ENCODE measurements around the gene NTM.

DNA sequence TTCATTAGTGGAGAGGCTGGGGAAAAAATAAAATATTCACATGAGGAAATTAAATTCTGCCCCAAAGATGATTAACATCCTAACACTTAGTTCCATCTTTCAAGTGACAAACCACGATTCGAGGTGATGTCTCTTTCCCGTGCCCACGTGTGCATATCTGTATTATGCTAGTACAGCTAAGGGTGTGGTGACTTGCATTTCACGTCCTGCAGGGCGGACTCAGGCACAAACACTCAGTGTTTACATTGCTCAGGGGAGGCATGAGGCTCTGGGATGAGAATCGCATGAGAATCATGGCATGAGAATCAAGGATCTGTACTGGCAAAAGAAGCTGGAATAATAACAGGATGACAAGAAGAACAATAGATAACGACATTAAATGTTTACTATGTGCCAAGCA, 179.4 kb downstream of the NTM start:
- TF ChIP-seq, protein P1, sequence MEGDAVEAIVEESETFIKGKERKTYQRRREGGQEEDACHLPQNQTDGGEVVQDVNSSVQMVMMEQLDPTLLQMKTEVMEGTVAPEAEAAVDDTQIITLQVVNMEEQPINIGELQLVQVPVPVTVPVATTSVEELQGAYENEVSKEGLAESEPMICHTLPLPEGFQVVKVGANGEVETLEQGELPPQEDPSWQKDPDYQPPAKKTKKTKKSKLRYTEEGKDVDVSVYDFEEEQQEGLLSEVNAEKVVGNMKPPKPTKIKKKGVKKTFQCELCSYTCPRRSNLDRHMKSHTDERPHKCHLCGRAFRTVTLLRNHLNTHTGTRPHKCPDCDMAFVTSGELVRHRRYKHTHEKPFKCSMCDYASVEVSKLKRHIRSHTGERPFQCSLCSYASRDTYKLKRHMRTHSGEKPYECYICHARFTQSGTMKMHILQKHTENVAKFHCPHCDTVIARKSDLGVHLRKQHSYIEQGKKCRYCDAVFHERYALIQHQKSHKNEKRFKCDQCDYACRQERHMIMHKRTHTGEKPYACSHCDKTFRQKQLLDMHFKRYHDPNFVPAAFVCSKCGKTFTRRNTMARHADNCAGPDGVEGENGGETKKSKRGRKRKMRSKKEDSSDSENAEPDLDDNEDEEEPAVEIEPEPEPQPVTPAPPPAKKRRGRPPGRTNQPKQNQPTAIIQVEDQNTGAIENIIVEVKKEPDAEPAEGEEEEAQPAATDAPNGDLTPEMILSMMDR (IDR thresholded peaks at IDR 0.05; ENCODE audit: insufficient read depth, low read length) = no peak
- TF ChIP-seq, protein P2, sequence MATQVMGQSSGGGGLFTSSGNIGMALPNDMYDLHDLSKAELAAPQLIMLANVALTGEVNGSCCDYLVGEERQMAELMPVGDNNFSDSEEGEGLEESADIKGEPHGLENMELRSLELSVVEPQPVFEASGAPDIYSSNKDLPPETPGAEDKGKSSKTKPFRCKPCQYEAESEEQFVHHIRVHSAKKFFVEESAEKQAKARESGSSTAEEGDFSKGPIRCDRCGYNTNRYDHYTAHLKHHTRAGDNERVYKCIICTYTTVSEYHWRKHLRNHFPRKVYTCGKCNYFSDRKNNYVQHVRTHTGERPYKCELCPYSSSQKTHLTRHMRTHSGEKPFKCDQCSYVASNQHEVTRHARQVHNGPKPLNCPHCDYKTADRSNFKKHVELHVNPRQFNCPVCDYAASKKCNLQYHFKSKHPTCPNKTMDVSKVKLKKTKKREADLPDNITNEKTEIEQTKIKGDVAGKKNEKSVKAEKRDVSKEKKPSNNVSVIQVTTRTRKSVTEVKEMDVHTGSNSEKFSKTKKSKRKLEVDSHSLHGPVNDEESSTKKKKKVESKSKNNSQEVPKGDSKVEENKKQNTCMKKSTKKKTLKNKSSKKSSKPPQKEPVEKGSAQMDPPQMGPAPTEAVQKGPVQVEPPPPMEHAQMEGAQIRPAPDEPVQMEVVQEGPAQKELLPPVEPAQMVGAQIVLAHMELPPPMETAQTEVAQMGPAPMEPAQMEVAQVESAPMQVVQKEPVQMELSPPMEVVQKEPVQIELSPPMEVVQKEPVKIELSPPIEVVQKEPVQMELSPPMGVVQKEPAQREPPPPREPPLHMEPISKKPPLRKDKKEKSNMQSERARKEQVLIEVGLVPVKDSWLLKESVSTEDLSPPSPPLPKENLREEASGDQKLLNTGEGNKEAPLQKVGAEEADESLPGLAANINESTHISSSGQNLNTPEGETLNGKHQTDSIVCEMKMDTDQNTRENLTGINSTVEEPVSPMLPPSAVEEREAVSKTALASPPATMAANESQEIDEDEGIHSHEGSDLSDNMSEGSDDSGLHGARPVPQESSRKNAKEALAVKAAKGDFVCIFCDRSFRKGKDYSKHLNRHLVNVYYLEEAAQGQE (IDR thresholded peaks at IDR 0.05; ENCODE audit: insufficient replicate concordance, low read depth) = no peak
- TF ChIP-seq POLR2AphosphoS5 (IDR thresholded peaks at IDR 0.05; ENCODE audit: low read depth) = no peak
